Subcutaneous adipose tissue (tissue), 4 donors: ENCODE results near the gene ID2. TPM values are rescaled to one million over a fixed set of nuclear protein-coding genes. Genes with fewer than 3 reads are reported as not detected.

Experiments
- CTCF ChIP-seq: fragments of 450-650 bp; IDR thresholded peaks from one replicate; pipeline ENCODE4 v1.5.1; 2016; ENCODE audit warnings: low read depth, mild to moderate bottlenecking, control low read depth, antibody characterized with exemption, moderate library complexity
- total RNA-seq, 4 donors: library from RNA; depleted of rRNA; stranded (reverse); fragments of >200 nt; gene quantifications; one replicate each; pipeline ENCODE4 v1.1.0, GENCODE V29; 2016

The ID2 gene
- total RNA-seq, 4 donors from 2014 or later: 132 to 209 (median 182) TPM

DNA sequence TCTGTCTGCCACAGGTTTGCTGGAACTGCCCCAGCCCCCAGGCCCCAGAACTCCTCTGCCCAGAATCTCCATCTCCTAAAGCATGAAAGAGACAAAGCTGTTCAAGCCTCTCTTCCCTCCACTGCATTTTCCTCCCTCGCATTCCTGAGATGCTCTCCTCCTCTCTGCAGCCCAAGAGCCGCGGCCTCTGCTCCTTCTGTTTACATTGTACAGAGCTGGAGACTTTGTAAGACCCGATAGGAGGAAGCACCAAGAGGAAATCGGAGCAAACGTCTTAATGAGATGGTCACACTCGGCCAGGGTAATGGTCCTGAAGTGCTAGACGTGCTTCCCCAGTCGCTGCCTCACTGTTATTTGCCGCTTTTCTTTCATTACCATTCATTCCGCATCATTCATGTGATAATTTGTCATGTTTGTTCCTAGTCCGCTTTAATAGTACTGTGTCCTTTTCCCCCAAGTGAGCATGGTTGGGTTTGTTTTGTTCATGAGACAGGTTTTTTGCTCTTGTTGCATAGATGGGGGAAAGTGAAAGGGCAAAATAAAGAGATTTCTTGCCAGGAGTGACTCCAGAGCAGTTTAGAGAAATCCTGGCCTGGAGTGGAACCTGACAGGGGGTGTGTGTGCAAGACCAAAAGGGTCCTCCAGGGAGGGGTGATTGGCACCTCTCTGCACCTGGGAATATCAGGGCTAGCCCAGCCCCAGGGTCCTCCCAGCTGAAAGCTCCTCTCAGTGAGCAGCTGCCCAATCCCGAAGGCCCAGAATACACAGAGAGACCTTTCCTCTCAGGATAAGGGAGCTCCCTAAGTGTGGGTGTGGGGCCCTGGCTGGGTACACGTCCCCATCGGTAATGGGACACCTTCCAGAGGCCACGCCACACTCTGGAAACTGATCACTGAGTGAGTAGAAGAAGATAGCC lies 44.9 kb upstream of the ID2 start:
- TF ChIP-seq CTCF: no peak

DNA sequence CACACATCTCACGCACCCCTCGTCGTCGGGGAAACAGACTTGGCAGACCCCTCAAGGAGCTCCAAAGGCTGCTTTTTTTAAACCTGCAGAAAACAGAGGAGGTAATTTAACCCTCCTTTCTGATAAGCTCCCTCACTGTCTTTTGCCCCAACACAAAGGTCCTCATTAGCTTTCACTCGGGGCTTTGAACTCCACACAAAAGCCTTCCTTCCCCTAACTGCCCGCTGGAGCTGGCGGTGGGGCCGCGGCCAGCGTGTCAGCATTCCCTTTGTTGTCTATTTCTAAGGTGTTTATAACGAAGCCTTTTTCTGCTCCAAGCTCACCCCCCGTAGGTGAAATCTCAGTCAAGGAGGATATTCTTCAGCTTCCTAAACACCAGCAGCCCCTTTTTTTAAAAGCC lies 43.5 kb upstream of the ID2 start:
- no peak for TF ChIP-seq CTCF

- TF ChIP-seq CTCF: no peak
Measured at GRCh38 chr2:8639122-8639635, 42.7 kb upstream of the ID2 start.

- TF ChIP-seq CTCF: no peak
Measured at GRCh38 chr2:8640498-8640897, 41.4 kb upstream of the ID2 start.

GRCh38 chr2:8641301-8641965 lies 40.4 kb upstream of the ID2 start:
- TF ChIP-seq CTCF: no peak

DNA sequence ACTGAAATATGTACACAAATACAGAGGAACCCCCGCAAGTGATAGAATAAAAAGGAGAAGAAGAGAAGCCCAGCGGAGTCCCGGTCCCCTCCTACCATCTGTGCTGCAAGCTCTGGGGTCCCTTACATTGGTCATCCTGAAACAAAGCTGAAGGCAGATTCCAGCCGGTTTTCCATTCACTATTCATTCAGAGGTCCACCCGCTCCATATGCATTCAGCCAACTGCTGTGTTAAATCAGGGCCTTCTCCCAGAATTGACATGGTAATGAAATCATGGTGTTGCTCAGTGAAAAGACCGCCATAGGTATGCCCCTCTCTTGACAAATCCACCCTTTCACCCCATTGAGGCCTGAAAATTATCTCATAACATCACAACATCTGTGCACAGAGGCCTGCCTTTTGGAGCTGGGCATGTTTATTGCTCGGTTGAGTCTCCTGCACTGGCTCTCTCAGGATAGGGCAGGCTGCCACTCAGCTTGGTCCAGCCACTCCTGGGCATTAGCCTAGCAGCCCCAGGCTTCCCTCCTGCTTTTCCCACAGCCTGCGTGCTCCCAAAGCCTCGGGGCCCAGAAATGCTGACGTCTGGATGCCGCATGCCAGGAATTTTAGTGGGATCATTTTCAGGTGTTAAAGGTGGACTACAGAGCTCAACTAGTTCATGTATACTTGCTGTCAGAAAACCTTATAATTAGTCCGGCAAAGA lies 39.3 kb upstream of the ID2 start:
- no peak for TF ChIP-seq CTCF
